Smooth muscle cell of the pulmonary artery (primary cell): ENCODE results near the gene SNAI1. TPM values are rescaled to one million over a fixed set of nuclear protein-coding genes. Genes with fewer than 3 reads are reported as not detected.

ENCODE experiments used
- total RNA-seq: library from RNA; depleted of rRNA; stranded (reverse); fragments of >200 nt; gene quantifications from 2 replicates; pipeline ENCODE4 v1.2.3, GENCODE V29; 2014

SNAI1 gene
- total RNA-seq = 1.4 and 2.3 TPM in 2 replicates

GRCh38 chr20:49982346-49983122 lies at the start of gene SNAI1:
Gene SNAI1, plus strand, starts transcription at chr20:49982980. Its CDS starts 80 bp downstream, at chr20:49983060.

GRCh38 chr20:49936153-49937026 lies 46.4 kb upstream of the SNAI1 start, which contains the start of gene RNF114:
Gene RNF114, plus strand, starts transcription at chr20:49936397. Its CDS starts 16 bp downstream, at chr20:49936413.

Other genes starting within 250 kb of the SNAI1 start
- 10.0 and 12.5 TPM in 2 replicates for gene SLC9A8, start 170.2 kb upstream of the SNAI1 start, total RNA-seq
- 2.8 and 3.6 TPM in 2 replicates for gene SPATA2, start 67.5 kb upstream of the SNAI1 start, total RNA-seq
- gene RNF114, start 46.6 kb upstream of the SNAI1 start, total RNA-seq = 49.0 and 53.2 TPM in 2 replicates
- gene UBE2V1, start 130.2 kb downstream of the SNAI1 start, total RNA-seq = 43.2 and 46.7 TPM in 2 replicates
- 23.8 and 26.6 TPM in 2 replicates for gene PEDS1, start 170.7 kb downstream of the SNAI1 start, total RNA-seq
- gene CEBPB, start 207.8 kb downstream of the SNAI1 start, total RNA-seq = 54.6 and 59.6 TPM in 2 replicates